H9 (cell line): ENCODE measurements around the gene IPO11. TPM values are rescaled to one million over a fixed set of nuclear protein-coding genes. Genes with fewer than 3 reads are reported as not detected.
A peak's percentile ranks its signal among the peaks of the same experiment; 100 is the strongest.

Source experiments
- DNase-seq: peaks from one replicate; pipeline ENCODE4 v3.0.0-alpha.2; 2017
- H2AFZ ChIP-seq: one replicate; pipeline ENCODE4 v1.6.1; 2013; ENCODE audit warnings: mild to moderate bottlenecking, low read length, control low read depth, moderate library complexity
- H2AK5ac ChIP-seq: 2 replicates; pipeline ENCODE4 v1.6.1; 2013; ENCODE audit warnings: low read length, control low read depth, mixed read lengths; ENCODE audit not compliant: insufficient read length
- H2BK120ac ChIP-seq: one replicate; pipeline ENCODE4 v1.6.1; 2013; ENCODE audit warnings: low read depth, mild to moderate bottlenecking, low read length, control low read depth, inconsistent platforms; ENCODE audit not compliant: poor library complexity, severe bottlenecking
- H2BK12ac ChIP-seq: 2 replicates; pipeline ENCODE4 v1.6.1; 2013; ENCODE audit warnings: low read length, control low read depth, mixed read lengths, low read depth; ENCODE audit not compliant: insufficient read length
- H2BK15ac ChIP-seq: 2 replicates; pipeline ENCODE4 v1.6.1; 2013; ENCODE audit warnings: low read depth, low read length, control low read depth
- H2BK20ac ChIP-seq: one replicate; pipeline ENCODE4 v1.6.1; 2013; ENCODE audit warnings: low read depth, mild to moderate bottlenecking, low read length, control low read depth, inconsistent platforms; ENCODE audit not compliant: poor library complexity, severe bottlenecking
- H2BK5ac ChIP-seq: 2 replicates; pipeline ENCODE4 v1.6.1; 2013; ENCODE audit warnings: low read length, control low read depth, mixed read lengths; ENCODE audit not compliant: insufficient read length
- H3K14ac ChIP-seq: 2 replicates; pipeline ENCODE4 v1.6.1; 2013; ENCODE audit warnings: low read length, control low read depth; ENCODE audit not compliant: insufficient read depth
- H3K18ac ChIP-seq: 2 replicates; pipeline ENCODE4 v1.6.1; 2013; ENCODE audit warnings: low read depth, mild to moderate bottlenecking, mixed read lengths, low read length, control low read depth; ENCODE audit not compliant: insufficient read length
- H3K23ac ChIP-seq: 2 replicates; pipeline ENCODE4 v1.6.1; 2013; ENCODE audit warnings: low read length, control low read depth, mixed read lengths, low read depth; ENCODE audit not compliant: insufficient read length
- H3K23me2 ChIP-seq: 2 replicates; pipeline ENCODE4 v1.6.1; 2013; ENCODE audit warnings: low read depth, mild to moderate bottlenecking, mixed read lengths, low read length, control low read depth; ENCODE audit not compliant: insufficient read length, poor library complexity, severe bottlenecking
- H3K27ac ChIP-seq: 2 replicates; pipeline ENCODE4 v1.5.1; 2013; ENCODE audit warnings: low read length, control low read depth, mixed read lengths, low read depth; ENCODE audit not compliant: insufficient read length
- H3K27me3 ChIP-seq: 2 replicates; pipeline ENCODE4 v1.6.1; 2013; ENCODE audit warnings: low read length, control low read depth, inconsistent platforms; ENCODE audit not compliant: insufficient read depth
- H3K4ac ChIP-seq: 2 replicates; pipeline ENCODE4 v1.6.1; 2013; ENCODE audit warnings: low read depth, mild to moderate bottlenecking, control low read depth, inconsistent platforms, low read length, moderate library complexity
- H3K4me1 ChIP-seq: 2 replicates; pipeline ENCODE4 v1.6.1; 2013; ENCODE audit warnings: low read length, control low read depth, inconsistent platforms; ENCODE audit not compliant: insufficient read depth
- H3K4me2 ChIP-seq: 2 replicates; pipeline ENCODE4 v1.6.1; 2013; ENCODE audit warnings: low read length, control low read depth, mixed read lengths; ENCODE audit not compliant: insufficient read length, insufficient read depth
- H3K56ac ChIP-seq: 2 replicates; pipeline ENCODE4 v1.6.1; 2013; ENCODE audit warnings: low read depth, mild to moderate bottlenecking, mixed read lengths, low read length, control low read depth; ENCODE audit not compliant: insufficient read length
- H3K79me1 ChIP-seq: 2 replicates; pipeline ENCODE4 v1.6.1; 2013; ENCODE audit warnings: low read depth, mild to moderate bottlenecking, moderate library complexity, low read length, control low read depth, inconsistent platforms; ENCODE audit not compliant: insufficient read depth, poor library complexity, severe bottlenecking
- H3K79me2 ChIP-seq: 2 replicates; pipeline ENCODE4 v1.6.1; 2013; ENCODE audit warnings: low read length, control low read depth, inconsistent platforms; ENCODE audit not compliant: insufficient read depth
- H3K9ac ChIP-seq: 2 replicates; pipeline ENCODE4 v1.6.1; 2013; ENCODE audit warnings: low read length, control low read depth, mixed read lengths; ENCODE audit not compliant: insufficient read length; ENCODE audit errors: extremely low read depth
- H3K9me3 ChIP-seq: one replicate; pipeline ENCODE4 v1.6.1; 2013; ENCODE audit warnings: low read depth, low read length, inconsistent platforms; ENCODE audit not compliant: control insufficient read depth
- H3T11ph ChIP-seq: one replicate; pipeline ENCODE4 v1.6.1; 2013; ENCODE audit warnings: mild to moderate bottlenecking, low read length, control low read depth, inconsistent platforms
- H4K20me1 ChIP-seq: one replicate; pipeline ENCODE4 v1.6.1; 2013; ENCODE audit not compliant: control insufficient read depth, insufficient read length, insufficient read depth
- H4K5ac ChIP-seq: 2 replicates; pipeline ENCODE4 v1.6.1; 2013; ENCODE audit warnings: low read depth, mild to moderate bottlenecking, mixed read lengths, low read length, control low read depth; ENCODE audit not compliant: insufficient read length
- H4K8ac ChIP-seq: replicated peaks from 2 replicates; pipeline ENCODE4 v1.6.1; 2013; ENCODE audit warnings: low read length, control low read depth, mixed read lengths, low read depth; ENCODE audit not compliant: insufficient read length
- H4K91ac ChIP-seq: 2 replicates; pipeline ENCODE4 v1.6.1; 2013; ENCODE audit warnings: low read depth, mild to moderate bottlenecking, moderate library complexity, mixed read lengths, low read length, control low read depth; ENCODE audit not compliant: insufficient read length
- H3K27ac Mint-ChIP-seq, 3 experiments: 2 replicates in 2 of 3; 3 replicates in 1 of 3; pipeline ENCODE4 v1.8.0; 2020 to 2021; ENCODE audit warnings: mixed read lengths in 3 of 3, mild to moderate bottlenecking in 1 of 3, moderate library complexity in 1 of 3
- H3K27me3 Mint-ChIP-seq: 2 replicates; pipeline ENCODE4 v1.8.0; 2021; ENCODE audit warnings: low read depth, mild to moderate bottlenecking, moderate library complexity, mixed read lengths
- H3K36me3 Mint-ChIP-seq, 3 experiments: 2 replicates in 2 of 3; 3 replicates in 1 of 3; pipeline ENCODE4 v1.8.0; 2020 to 2021; ENCODE audit warnings: low read depth in 3 of 3, mixed read lengths in 3 of 3; ENCODE audit not compliant: insufficient read depth in 1 of 3
- H3K4me1 Mint-ChIP-seq, 2 experiments: 2 replicates each; pipeline ENCODE4 v1.8.0; 2020; ENCODE audit warnings: mixed read lengths in 2 of 2
- H3K4me3 Mint-ChIP-seq, 2 experiments: 2 replicates in 1 of 2; 3 replicates in 1 of 2; pipeline ENCODE4 v1.8.0; 2020 to 2021; ENCODE audit warnings: mild to moderate bottlenecking in 2 of 2, mixed read lengths in 2 of 2, moderate library complexity in 1 of 2
- H3K9me3 Mint-ChIP-seq, 2 experiments: 2 replicates in 1 of 2; 3 replicates in 1 of 2; pipeline ENCODE4 v1.8.0; 2020; ENCODE audit warnings: mild to moderate bottlenecking in 2 of 2, mixed read lengths in 2 of 2, moderate library complexity in 1 of 2
- WGBS: extraction: QIAGEN DNeasy Blood & Tissue Kit; methylation state at CpG from one replicate; pipeline ENCODE4 v1.1.7; 2013; ENCODE audit warnings: missing lambda C conversion rate, low lambda C conversion rate, mixed read lengths; ENCODE audit not compliant: insufficient read length; ENCODE audit errors: extremely low coverage; 5-methylcytosine and 5-hydroxymethylcytosine counted together
- total RNA-seq: library from RNA; stranded (reverse); gene quantifications from 2 replicates; pipeline ENCODE4 v1.2.1, GENCODE V29; 2021
- TF ChIP-seq, protein P1 (sequence below): fragments of 200-600 bp; sonication (generic); conservative IDR thresholded peaks from 3 replicates; pipeline ENCODE4 v1.8.0; 2021; ENCODE audit warnings: antibody characterized with exemption, mild to moderate bottlenecking

Gene IPO11
- total RNA-seq, 1 experiment from 2014 or later = 63.0 TPM

DNA sequence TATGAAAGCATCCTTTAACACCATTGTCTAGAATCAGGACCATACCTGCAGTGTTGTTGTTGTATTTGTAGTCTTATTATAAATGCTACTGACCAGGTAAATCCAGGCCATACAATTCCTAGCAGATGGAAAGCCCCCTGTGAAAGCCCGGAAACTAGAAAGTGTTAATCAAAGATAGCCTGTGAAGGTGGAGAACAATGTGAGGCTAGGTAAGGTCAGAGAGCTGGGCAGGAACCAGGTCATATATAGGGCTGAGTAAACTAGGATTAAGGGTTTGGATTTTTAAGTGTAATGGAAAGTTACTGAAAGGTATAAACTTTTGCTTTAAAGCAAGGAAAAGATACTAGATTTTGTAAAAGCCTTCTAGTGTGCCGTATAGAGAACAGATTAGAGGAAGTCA is 172.7 kb downstream of the IPO11 start:
- Mint-ChIP-seq H3K27ac (peak overlapping the region in 1 of 3 experiments; percentile 31; a peak in 1 of 7 replicates), H3K4me3 (no peak overlapping the region), H3K36me3 (peaks cover 0 to 7% (median 6%) of the 10 kb centered on the region in 3 experiments; a peak in 2 of 7 replicates), H3K4me1 (peaks cover 0 to 5% of the 10 kb centered on the region in 2 experiments; a peak in 3 of 4 replicates), H3K9me3 (no peaks in the 10 kb centered on the region), H3K27me3 (no peaks in the 10 kb centered on the region)
- Histone ChIP-seq H3K14ac (no peak overlapping the region), H3K79me1 (no peaks in the 10 kb centered on the region), H4K20me1 (no peaks in the 10 kb centered on the region), H3K56ac (no peak overlapping the region), H3K23ac (no peak overlapping the region), H4K91ac (no peak overlapping the region), H3K4me2 (no peak overlapping the region), H3K9ac (no peak overlapping the region), H3K4me1 (no peaks in the 10 kb centered on the region), H3K27me3 (no peaks in the 10 kb centered on the region), H2BK12ac (no peak overlapping the region), H3K27ac (no peak overlapping the region), H3K4ac (no peak overlapping the region), H3K79me2 (no peaks in the 10 kb centered on the region; the same call in 1 of the 2 replicates), H4K8ac (no peak overlapping the region), H2BK20ac (no peak overlapping the region), H3T11ph (no peak overlapping the region), H2AFZ (no peak overlapping the region), H3K9me3 (no peaks in the 10 kb centered on the region), H4K5ac (no peak overlapping the region), H3K18ac (no peak overlapping the region), H2BK15ac (no peak overlapping the region), H2AK5ac (no peak overlapping the region), H2BK5ac (no peak overlapping the region), H2BK120ac (no peak overlapping the region), H3K23me2 (no peaks in the 10 kb centered on the region)
- no peak for DNase-seq
- WGBS = no CpG with 5 or more reads among the region's 2 CpGs
- TF ChIP-seq, protein P1, sequence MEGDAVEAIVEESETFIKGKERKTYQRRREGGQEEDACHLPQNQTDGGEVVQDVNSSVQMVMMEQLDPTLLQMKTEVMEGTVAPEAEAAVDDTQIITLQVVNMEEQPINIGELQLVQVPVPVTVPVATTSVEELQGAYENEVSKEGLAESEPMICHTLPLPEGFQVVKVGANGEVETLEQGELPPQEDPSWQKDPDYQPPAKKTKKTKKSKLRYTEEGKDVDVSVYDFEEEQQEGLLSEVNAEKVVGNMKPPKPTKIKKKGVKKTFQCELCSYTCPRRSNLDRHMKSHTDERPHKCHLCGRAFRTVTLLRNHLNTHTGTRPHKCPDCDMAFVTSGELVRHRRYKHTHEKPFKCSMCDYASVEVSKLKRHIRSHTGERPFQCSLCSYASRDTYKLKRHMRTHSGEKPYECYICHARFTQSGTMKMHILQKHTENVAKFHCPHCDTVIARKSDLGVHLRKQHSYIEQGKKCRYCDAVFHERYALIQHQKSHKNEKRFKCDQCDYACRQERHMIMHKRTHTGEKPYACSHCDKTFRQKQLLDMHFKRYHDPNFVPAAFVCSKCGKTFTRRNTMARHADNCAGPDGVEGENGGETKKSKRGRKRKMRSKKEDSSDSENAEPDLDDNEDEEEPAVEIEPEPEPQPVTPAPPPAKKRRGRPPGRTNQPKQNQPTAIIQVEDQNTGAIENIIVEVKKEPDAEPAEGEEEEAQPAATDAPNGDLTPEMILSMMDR = no peak
